ENCODE data around the gene PPP1R9A.

The PPP1R9A gene

DNA sequence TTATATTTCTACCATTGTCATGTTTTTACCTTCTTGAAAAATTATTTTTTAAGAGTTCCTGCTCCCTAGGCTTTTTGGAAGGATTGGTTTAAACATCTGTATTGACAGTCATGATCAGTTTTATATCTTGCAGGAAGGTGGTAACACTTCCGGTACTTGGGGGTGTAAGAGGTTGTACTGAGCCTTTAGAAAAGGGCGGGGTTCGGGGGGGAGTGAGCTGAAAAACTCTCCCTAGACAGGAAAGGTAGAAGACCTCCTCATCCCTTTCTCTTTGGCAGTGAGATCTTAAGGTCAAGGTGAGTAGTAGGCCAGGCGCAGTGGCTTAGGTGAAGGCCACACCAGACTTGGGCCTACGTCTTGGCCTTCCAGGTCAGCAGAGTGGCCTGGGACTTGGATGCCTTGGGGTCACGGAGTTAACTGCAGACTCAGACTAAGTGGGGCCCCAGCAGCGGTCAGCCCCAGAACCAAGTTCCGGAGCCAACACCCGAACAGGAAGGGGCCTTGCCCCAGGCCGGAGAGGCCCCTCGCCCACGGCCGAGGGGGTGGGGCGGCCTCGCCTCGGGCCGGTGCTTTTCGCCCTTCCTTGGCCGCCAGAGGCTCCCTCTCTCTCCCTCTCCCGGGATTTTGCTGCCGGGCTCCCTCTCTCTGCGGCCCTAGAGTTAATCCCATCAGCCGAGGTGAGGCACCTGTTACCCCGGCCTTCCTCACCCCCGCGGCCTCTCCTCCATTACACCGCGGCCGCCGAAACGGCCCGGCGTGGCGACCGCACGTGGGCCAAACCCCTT lies at the start of gene PPP1R9A:
Gene PPP1R9A, plus strand, starts transcription at position 569 of the 785 bp plus-strand sequence. CDS start 2,520 bp downstream, outside the sequence.
- no peak for DNase-seq (ENCODE audit: insufficient read length, low spot score)
- no peak for FAIRE-seq

DNA sequence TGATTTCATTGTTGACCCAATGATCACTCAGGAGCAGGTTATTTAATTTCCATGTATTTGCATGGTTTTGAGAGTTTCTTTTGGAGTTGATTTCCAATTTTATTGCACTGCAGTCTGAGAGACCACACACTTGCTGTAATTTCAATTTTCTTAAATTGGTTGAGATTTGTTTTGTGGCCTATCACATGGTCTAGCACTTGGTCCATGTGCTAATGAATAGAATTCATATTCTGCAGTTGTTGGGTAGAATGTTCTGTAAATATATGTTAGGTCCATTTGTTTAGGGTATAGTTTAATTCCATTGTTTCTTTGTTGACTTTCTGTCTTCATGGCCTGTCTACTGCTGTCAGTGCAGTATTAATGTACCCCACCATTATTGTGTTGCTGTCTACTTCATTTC lies 36.3 kb upstream of the PPP1R9A start:
- no peak for FAIRE-seq
- DNase-seq (ENCODE audit: insufficient read length, low spot score): no peak

DNA sequence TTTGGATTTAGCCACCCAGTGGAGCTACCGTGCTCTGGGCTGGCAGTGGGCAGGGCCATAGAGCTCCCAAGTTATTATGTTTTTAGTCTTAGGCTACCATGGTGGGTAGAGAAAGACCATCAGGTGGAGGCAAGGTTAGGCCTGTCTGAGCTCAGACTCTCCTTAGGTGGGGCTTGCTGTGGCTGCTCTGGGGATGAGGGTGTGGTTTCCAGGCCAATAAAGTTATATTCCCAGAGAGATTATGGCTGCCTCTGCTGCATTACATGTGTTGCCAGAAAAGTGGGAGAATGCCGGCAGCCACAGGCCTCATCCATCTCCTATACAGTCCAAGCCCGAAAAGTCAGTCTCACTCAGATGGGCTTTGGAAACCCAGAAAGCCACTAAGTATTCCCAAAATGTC lies 34.2 kb upstream of the PPP1R9A start:
- no peak for DNase-seq (ENCODE audit: insufficient read length, low spot score)
- no peak for FAIRE-seq

- DNase-seq (ENCODE audit: insufficient read length, low spot score) (no peak), FAIRE-seq (no peak)
These were observed 33.2 kb upstream of the PPP1R9A start for GRCh38 chr7:94874036-94874785.

GRCh38 chr7:94875201-94875600 lies 32.2 kb upstream of the PPP1R9A start:
- DNase-seq (ENCODE audit: insufficient read length, low spot score) (no peak), FAIRE-seq (no peak)

DNA sequence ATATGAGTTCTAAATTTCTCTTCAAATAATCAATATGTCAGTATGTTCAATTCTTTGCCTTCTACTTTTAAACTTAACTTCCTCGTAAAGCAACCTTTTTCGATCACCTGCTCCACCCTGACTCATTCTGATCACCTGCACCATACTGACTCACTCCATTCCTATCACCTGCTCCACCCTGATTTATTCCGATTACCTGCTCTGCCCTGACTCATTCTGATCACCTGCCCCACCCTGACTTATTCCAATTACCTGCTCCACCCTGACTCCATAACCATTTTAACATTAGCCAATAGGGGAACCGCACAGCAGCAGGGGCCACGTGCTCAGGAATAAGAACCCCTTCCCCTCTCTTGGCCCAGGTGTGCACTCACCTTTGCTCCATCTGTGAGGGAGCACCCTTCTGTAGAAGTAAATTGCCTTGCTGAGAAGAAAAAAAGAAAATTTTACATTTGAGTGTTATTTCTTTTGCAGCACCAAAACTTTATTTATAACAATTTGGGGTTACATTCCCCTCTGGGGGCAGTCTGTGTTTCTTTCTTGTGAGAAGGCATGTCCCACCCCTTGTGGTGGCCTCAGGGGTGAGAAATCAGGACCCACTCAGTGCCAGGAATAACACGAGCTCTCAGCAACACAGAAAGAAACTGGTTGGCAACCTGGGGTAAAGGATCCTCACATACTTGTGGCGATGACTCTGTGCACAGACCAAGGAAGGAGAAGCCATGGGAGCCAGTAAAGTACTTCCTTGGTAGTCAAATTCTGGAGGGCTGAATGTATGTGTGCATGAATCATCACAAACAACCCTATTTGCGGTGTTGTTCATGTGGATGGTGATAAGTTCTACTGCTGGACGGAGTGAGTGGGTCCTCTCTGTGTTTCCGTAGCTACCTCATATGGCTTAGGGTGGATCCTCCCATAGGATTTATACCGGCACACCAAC lies 29.4 kb upstream of the PPP1R9A start:
- DNase-seq (ENCODE audit: insufficient read length, low spot score) (no peak), FAIRE-seq (no peak)

- DNase-seq (ENCODE audit: insufficient read length, low spot score) (no peak), FAIRE-seq (no peak)
These were observed 24.5 kb upstream of the PPP1R9A start for GRCh38 chr7:94882891-94883290.

- no peak for FAIRE-seq
- no peak for DNase-seq (ENCODE audit: insufficient read length, low spot score)
These were observed 23.8 kb upstream of the PPP1R9A start for GRCh38 chr7:94883616-94884015.

DNA sequence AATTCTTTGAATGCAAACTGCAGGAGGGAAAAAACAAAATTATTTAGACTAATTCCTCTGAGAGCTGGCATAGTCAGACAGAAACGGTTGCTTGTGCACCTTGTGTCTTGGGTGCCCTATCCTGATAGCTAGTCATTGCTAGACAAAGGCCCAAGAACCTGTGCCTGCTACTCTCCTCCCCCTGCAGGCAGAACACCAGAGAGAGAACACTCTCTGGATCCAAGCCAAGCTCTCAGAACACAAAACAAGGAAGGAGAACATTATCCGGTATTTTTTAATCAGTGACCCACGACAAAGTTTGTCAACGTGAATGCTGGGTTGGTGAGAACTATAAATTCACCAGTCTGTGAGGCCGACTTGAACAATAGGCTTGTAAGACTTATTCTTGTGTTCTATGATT lies 18.8 kb upstream of the PPP1R9A start:
- FAIRE-seq (no peak), DNase-seq (ENCODE audit: insufficient read length, low spot score) (no peak)

DNA sequence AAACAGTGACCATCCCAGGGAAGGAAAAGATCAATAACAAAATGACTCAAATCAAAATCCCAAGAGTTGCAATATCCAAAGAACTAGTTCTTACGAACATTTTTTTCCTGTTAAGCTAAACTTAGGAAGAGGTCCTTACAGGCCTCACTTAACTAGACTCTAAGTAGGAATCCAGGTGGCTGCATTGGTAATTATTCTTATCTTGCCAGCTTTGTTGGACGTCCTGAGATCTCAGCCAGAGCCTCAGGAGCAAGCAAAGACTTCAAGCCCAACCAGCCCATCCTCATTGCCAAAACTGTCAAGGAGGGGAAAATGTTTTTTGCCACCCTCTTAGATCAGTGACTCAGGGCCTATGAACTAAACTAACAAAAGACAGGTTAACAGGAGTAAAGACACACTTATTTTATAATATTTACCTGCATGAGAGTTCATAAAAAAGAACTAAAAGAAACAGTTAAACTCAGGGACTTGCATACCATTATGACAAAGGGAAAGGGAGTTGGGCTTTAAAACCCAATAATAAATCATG lies 18.3 kb upstream of the PPP1R9A start:
- DNase-seq (ENCODE audit: insufficient read length, low spot score) (no peak), FAIRE-seq (no peak)

DNA sequence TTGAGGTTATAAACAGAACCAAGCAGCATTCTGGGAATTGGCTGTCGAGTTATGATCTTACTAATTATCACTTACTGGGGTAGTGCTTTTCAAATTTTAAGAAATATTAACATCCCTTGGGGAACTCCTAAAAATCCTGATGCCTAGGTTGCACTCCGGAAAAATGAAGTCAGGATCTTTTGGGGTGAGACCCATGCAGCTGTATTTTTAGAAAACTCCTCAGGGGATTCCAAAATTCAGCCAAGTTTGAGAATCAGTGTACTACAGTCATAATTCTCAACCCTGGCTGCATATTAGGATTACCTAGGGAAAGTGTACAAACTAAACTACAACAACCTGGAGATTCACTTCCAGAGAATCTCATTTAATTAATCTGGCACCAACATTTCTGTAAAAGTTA lies 17.2 kb upstream of the PPP1R9A start:
- DNase-seq (ENCODE audit: insufficient read length, low spot score) (no peak), FAIRE-seq (no peak)

- no peak for FAIRE-seq
- DNase-seq (ENCODE audit: insufficient read length, low spot score): no peak
These were observed 13.7 kb upstream of the PPP1R9A start for GRCh38 chr7:94893661-94894060.

GRCh38 chr7:94897541-94897940 lies 9.9 kb upstream of the PPP1R9A start:
- DNase-seq (ENCODE audit: insufficient read length, low spot score): no peak
- no peak for FAIRE-seq

DNA sequence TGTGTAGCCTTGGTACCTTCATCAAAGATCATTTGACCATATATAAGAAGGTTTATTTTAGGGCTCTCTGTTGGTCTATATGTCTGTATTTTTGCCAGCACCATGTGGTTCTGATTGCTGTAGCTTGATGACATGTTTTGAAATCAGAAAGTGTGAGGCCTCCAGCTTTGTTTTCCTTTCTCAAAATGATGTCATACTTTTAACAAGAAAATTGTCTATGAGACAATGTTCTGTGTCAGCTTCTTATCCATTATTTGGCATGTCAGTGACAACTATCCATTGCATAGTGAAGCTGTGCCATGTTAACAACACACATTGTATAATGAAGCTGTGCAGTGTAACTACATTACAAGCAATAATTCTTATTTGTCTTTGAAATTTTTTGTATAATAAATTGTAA lies 9.1 kb upstream of the PPP1R9A start:
- FAIRE-seq: no peak
- no peak for DNase-seq (ENCODE audit: insufficient read length, low spot score)

DNA sequence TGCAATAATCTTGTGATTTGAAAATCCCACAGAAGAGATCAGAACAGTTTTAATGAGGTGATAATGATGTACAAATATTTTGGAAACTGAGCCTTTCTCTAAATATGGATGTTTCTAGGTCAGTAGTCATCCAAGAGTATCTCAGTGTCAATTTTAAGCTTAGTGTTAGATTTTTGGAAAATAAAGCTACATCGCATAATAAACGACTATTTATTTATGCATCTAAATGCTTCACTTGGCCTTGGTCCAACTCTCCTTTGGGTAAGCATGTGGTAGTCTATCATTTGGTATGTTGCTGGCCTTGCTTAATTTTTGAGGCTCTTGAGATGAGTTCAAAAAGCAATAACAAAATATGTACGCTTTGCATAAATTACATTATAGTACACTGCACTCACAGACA lies 5.4 kb upstream of the PPP1R9A start:
- no peak for DNase-seq (ENCODE audit: insufficient read length, low spot score)
- no peak for FAIRE-seq

GRCh38 chr7:94903971-94904370 lies 3.4 kb upstream of the PPP1R9A start:
- FAIRE-seq (no peak), DNase-seq (ENCODE audit: insufficient read length, low spot score) (no peak)

DNA sequence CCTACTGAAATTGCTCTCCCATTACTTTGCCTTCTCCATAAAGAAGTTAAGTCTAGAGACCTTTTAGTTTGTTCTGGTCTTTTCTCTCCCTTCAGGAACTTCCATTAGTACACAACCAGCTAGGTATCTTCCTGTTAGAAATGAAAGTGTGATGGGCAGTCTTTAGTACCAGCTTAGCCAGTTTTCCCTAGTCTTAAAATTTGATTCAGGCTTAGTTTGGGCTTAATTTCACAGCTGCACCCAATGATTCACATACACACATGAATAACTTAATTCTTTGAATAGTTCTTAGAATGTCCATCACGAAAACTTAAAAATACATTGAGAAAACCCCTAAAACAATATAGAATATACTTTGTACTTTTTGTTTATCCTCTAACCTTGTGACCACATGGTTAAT lies 2.4 kb upstream of the PPP1R9A start:
- no peak for DNase-seq (ENCODE audit: insufficient read length, low spot score)
- FAIRE-seq: no peak

GRCh38 chr7:94906065-94906851 lies 1.1 kb upstream of the PPP1R9A start:
- DNase-seq (ENCODE audit: insufficient read length, low spot score) (no peak), FAIRE-seq (no peak)

DNA sequence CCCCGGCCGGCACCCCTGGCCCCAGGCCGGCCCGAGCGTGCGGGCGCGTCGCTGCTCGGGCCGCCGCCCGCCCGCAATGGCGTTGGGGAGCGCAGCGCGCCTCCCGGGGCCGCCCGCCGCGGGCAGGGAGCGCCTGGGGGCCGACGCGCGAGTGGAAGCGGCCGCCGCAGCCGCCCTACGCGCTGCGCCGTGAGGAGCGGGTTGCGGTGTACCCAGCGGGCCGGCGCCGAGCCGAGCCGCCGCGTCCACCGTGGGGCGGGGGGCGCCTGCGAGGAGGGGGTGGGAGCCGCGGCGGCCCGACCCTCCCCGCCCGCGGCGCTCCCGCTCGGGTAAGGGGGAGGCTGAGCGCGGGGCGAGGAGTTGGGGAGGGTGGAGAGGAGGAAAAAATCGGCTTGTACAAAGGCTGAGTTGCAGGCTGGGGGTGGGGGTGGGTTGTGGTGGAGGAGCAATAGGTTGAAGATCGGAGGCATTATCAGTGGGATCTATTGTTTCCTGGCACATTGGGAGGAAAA lies 473 bp downstream of the PPP1R9A start:
- no peak for FAIRE-seq
- DNase-seq (ENCODE audit: insufficient read length, low spot score): no peak

Data from GM19239 (cell line).